ENCODE results near the gene NBPF4.
"Not testable (repeated sequence)": the region's sequence is repeated elsewhere in the genome, so short reads cannot be mapped to it uniquely, and the experiment has no call there.

Gene NBPF4

GRCh38 chr1:108216028-108216890, 27.6 kb downstream of the NBPF4 start:
- DNase-seq; in situ Hi-C loops (cut with HindIII; ENCODE audit: low pct_ligation_motif_present, low pct_unique_long_range_greater_than_20kb, low sequenced_read_pairs): not testable (repeated sequence)

- peak; percentile 50 for DNase-seq
Observed at GRCh38 chr1:108214641-108215465, 29.0 kb downstream of the NBPF4 start.

GRCh38 chr1:108211014-108211413, 32.9 kb downstream of the NBPF4 start:
- in situ Hi-C loops (cut with HindIII; ENCODE audit: low pct_ligation_motif_present, low pct_unique_long_range_greater_than_20kb, low sequenced_read_pairs): no loop called here
- DNase-seq: no peak

More at GRCh38 chr1:108214641-108215465, 29.0 kb downstream of the NBPF4 start:
- in situ Hi-C loops (cut with HindIII; ENCODE audit: low pct_ligation_motif_present, low pct_unique_long_range_greater_than_20kb, low sequenced_read_pairs): not testable (repeated sequence)

- in situ Hi-C loops (cut with HindIII; ENCODE audit: low pct_ligation_motif_present, low pct_unique_long_range_greater_than_20kb, low sequenced_read_pairs): no loop called here
- DNase-seq: no peak
Observed at GRCh38 chr1:108209456-108210108, 34.3 kb downstream of the NBPF4 start.

GRCh38 chr1:108208724-108209446, 35.0 kb downstream of the NBPF4 start:
- in situ Hi-C loops (cut with HindIII; ENCODE audit: low pct_ligation_motif_present, low pct_unique_long_range_greater_than_20kb, low sequenced_read_pairs): no loop called here

GRCh38 chr1:108203582-108203981, 40.3 kb downstream of the NBPF4 start:
- DNase-seq; in situ Hi-C loops (cut with HindIII; ENCODE audit: low pct_ligation_motif_present, low pct_unique_long_range_greater_than_20kb, low sequenced_read_pairs): not testable (repeated sequence)

More at GRCh38 chr1:108208724-108209446, 35.0 kb downstream of the NBPF4 start:
- no peak for DNase-seq

- no peak for DNase-seq
- in situ Hi-C loops (cut with HindIII; ENCODE audit: low pct_ligation_motif_present, low pct_unique_long_range_greater_than_20kb, low sequenced_read_pairs): no loop called here
Observed at GRCh38 chr1:108201687-108202086, 42.2 kb downstream of the NBPF4 start.

GRCh38 chr1:108200687-108201051, 43.2 kb downstream of the NBPF4 start:
- DNase-seq: peak; percentile 74
- in situ Hi-C loops (cut with HindIII; ENCODE audit: low pct_ligation_motif_present, low pct_unique_long_range_greater_than_20kb, low sequenced_read_pairs): no loop called here

- in situ Hi-C loops (cut with HindIII; ENCODE audit: low pct_ligation_motif_present, low pct_unique_long_range_greater_than_20kb, low sequenced_read_pairs): no loop called here
Observed at GRCh38 chr1:108199781-108200686, 43.8 kb downstream of the NBPF4 start, which contains the start of gene SLC25A24. Gene SLC25A24, minus strand, starts transcription at chr1:108200343. Its CDS starts 205 bp downstream, at chr1:108200138.

GRCh38 chr1:108199201-108199691, 44.6 kb downstream of the NBPF4 start:
- DNase-seq: peak; percentile 50

More at GRCh38 chr1:108199781-108200686, 43.8 kb downstream of the NBPF4 start, which contains the start of gene SLC25A24:
- peak; percentile 79 for DNase-seq

GRCh38 chr1:108194051-108194450, 49.8 kb downstream of the NBPF4 start:
- DNase-seq: no peak
- in situ Hi-C loops (cut with HindIII; ENCODE audit: low pct_ligation_motif_present, low pct_unique_long_range_greater_than_20kb, low sequenced_read_pairs): no loop called here

More at GRCh38 chr1:108199201-108199691, 44.6 kb downstream of the NBPF4 start:
- in situ Hi-C loops (cut with HindIII; ENCODE audit: low pct_ligation_motif_present, low pct_unique_long_range_greater_than_20kb, low sequenced_read_pairs): no loop called here

- in situ Hi-C loops (cut with HindIII; ENCODE audit: low pct_ligation_motif_present, low pct_unique_long_range_greater_than_20kb, low sequenced_read_pairs): no loop called here
Observed at GRCh38 chr1:108193333-108193732, 50.5 kb downstream of the NBPF4 start.

GRCh38 chr1:108192581-108192980, 51.3 kb downstream of the NBPF4 start:
- no peak for DNase-seq

More at GRCh38 chr1:108193333-108193732, 50.5 kb downstream of the NBPF4 start:
- no peak for DNase-seq

GRCh38 chr1:108190686-108191416, 53.0 kb downstream of the NBPF4 start:
- in situ Hi-C loops (cut with HindIII; ENCODE audit: low pct_ligation_motif_present, low pct_unique_long_range_greater_than_20kb, low sequenced_read_pairs): no loop called here
- no peak for DNase-seq

More at GRCh38 chr1:108192581-108192980, 51.3 kb downstream of the NBPF4 start:
- in situ Hi-C loops (cut with HindIII; ENCODE audit: low pct_ligation_motif_present, low pct_unique_long_range_greater_than_20kb, low sequenced_read_pairs): no loop called here

GRCh38 chr1:108190001-108190634, 53.8 kb downstream of the NBPF4 start:
- in situ Hi-C loops (cut with HindIII; ENCODE audit: low pct_ligation_motif_present, low pct_unique_long_range_greater_than_20kb, low sequenced_read_pairs): no loop called here
- DNase-seq: no peak

GRCh38 chr1:108188801-108189200, 55.1 kb downstream of the NBPF4 start:
- in situ Hi-C loops (cut with HindIII; ENCODE audit: low pct_ligation_motif_present, low pct_unique_long_range_greater_than_20kb, low sequenced_read_pairs): no loop called here
- no peak for DNase-seq

Measured in ACHN (cell line).